GM18861 (cell line): ENCODE results near the gene MACF1.

Source experiments
- ATAC-seq: cut with Tn5 transposase; IDR thresholded peaks from one replicate; pipeline ENCODE4 v1.9.1; 2021; ENCODE audit not compliant: unreplicated experiment

Gene MACF1

DNA sequence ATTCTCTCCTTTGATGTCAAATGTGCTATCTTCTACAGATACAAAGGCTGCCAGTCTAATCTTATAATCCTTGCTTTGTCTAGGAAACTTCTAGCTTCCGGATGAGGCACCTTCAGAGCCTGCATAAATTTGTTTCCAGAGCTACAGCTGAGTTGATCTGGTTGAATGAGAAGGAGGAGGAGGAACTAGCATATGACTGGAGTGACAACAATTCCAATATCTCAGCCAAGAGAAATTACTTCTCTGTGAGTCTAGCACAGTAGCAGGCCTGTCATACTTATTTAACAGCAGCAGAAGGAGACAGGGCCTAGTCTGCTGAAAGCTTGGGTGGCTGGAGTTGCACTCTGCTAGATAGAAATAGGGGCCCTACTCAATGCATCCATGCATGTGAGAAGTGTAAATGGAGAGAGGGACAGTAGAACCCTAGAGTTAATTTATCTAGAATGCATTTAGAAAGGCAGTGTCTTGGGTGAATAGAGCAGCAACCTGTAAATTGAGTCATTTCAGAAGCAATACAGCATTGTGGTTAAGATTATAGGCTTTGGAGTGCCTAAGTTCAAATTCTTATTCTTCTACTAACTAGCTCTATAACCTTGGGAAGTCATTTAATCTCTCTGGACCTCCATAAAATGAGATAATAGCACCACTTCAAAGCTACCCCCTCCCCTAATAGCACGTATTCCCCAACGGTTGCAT is 89.0 kb downstream of the MACF1 start:
- ATAC-seq, result no peak

DNA sequence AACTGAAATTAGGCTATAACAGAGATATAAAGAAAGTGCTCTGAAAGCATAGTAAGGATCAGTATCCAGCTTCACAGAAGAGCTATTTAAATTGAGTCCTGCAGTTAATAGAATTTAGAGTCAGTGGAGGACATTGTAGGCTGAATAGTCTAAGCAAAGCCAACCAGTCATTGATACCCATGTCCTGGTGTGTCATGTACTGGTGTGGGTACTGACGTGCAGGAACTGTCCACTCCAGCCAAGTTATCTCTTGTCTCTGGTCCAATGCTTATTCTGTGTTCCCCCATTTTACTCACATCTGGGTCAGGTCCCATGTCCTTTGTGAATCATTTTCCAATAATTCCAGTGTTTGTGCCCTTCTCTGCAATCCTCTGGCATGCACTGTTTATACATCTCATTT is 90.0 kb downstream of the MACF1 start:
- no peak for ATAC-seq

DNA sequence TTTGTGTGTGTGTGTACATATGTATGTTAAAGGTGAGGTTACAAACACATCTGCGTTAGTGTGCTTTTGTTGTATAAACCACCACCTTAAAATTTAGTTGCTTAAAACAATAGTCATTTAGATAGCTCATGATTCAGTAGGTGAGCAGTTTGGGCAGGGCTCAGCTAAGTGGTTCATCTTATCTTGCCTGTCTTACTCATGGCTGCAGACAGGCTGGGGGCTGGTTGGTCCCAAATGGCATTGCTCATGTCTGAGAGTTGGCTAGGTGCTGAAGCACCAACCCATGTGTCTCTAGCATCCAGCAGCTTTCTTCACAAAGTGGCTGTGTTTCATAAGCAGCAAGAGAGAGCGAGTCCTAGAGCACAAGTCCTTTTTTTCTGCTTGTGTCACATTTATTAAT is 91.4 kb downstream of the MACF1 start:
- no peak for ATAC-seq

DNA sequence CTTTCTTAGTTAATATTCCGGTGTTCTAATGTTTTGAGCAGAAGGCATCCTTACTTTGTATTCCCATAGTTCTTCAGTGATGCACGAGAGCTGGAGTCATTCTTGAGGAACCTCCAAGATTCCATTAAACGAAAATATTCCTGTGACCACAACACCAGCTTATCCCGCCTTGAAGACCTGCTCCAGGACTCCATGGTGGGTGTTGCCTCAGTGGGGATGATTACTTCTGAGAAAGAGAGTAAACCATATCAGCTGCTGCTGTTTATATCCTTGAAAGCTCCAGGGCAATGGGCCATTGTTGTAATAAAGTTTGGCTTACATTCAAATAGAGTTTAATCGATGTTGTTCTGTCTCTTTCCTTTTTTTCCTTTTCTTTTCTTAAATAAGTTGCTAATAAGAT is 93.1 kb downstream of the MACF1 start:
- no peak for ATAC-seq

DNA sequence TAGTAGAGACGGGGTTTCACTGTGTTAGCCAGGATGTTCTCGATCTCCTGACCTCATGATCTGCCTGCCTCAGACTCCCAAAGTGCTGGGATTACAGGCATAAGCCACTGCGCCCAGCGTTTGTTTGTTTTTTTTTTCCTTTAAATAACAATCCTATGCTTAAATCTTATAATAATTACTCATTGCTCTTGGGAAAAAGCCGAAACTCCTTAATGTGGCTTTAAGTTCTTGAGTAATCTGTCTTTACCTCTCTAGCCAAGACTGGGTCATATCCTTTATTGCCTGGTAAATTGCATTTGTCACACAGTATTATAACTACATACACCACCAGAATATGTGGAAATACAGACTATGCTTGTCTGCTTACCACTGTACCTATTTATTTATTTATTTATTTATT is 97.1 kb downstream of the MACF1 start:
- ATAC-seq, result no peak

DNA sequence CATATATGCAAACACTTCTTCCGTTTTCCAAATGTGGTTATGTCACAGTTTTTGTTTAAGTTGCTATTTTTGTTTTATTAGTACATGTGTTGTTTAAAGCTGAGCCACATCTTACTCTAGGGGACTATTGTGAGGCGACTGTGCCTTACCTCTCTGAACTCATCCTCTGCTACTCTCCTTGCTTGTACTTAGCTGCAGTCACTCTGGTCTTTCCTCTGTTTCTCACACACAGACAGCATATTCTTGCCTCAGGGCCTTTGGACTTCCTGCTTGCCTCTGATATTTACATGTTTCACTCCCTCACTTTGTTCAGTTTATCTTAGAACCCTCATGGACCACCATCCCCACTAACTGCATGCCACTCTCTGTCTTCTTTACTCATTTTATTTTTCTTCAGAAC is 101.1 kb downstream of the MACF1 start:
- no peak for ATAC-seq

DNA sequence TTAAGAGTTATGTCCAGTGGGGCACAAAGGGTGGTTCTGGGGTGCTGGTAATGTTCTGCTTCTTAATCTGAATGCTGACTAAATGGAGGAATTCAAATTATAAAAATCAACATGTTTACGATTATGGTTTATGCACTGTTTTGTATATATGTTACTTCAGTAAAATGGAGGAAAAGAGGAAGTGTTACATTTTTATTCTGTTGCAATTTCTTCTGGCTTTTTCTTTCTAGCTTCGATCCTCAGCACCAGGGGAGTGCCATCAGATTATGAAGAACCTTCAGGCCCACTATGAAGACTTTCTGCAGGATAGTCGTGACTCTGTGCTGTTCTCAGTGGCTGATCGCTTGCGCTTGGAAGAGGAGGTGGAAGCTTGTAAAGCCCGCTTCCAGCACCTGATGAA is 105.5 kb downstream of the MACF1 start:
- no peak for ATAC-seq

DNA sequence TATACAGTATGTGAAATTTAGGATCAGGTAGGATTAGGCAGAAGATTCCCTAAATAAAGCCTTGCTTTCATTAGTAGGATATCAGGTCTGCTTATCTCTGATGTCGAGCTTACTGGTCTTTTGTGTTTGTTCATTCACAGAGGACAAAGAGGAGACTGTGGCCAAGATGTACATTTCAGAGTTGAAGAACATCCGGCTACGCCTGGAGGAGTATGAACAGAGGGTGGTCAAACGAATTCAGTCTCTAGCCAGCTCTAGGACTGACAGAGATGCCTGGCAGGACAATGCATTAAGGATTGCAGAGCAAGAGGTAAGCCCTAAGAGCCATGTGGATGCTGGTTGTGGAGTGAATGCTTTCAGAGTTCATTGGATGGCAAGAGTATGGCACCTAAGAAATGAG is 106.2 kb downstream of the MACF1 start:
- ATAC-seq, result no peak

DNA sequence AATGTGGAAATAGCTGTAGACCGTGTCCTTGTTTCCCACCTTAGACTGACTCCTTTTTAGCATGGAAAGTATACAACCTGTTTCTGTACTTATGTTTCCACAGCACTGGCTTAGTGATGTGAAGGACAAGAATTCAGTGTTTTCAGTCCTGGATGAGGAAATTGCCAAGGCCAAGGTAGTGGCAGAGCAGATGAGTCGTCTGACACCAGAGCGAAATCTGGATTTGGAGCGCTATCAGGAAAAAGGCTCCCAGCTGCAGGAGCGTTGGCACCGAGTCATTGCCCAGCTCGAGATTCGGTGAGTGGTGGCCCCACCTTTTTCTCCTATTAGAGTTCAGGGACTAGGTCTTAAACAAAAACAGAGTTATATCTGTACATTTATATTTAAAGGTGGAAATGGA is 112.6 kb downstream of the MACF1 start:
- ATAC-seq, result no peak

DNA sequence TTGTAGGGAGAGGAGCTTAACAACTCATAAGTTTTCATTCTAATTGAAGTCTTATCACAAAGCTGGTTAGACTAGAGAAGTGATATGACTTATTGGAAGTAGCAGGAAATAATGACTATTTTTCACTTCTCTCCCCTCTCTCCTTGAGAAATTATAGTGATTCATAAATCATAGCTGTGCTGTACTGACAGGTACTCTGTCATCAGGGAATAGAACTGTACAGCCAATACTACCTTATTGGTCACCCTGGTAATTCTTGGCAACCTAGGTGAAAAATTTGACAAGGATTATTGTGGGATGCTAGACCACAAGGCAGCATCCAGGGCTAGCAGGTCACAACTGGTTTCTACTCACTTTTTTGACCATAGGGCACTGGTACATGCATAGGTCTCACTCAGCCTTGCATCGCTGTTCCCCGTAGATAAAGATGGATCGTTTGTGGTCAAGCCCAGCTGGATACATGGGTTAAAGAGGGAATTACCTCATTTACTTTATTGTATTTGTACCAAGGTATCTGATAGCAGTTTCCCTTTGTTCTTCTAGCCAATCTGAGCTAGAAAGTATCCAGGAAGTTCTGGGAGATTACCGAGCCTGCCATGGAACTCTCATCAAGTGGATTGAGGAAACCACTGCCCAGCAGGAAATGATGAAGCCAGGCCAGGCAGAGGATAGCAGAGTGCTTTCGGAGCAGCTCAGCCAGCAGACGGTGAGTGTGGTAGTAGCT is 113.6 kb downstream of the MACF1 start:
- ATAC-seq, result no peak

DNA sequence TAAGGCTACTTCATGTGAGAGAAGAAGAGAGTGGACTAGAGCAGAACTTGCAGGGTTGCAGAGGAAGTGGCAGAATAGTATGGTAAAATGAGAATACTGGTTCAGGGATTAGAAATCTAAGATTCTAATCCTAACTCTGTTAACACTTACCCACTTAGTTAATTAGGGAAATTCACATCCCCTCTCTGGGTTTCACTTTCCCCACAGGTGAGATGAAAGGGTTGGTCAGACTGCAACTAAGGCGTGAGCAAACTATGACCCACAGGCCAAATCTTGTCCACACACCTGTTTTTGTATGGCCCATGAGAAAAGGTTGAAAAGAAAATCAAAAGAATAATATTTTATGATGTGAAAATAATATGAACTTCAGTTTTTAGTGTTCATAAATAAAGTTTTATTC is 117.5 kb downstream of the MACF1 start:
- no peak for ATAC-seq

DNA sequence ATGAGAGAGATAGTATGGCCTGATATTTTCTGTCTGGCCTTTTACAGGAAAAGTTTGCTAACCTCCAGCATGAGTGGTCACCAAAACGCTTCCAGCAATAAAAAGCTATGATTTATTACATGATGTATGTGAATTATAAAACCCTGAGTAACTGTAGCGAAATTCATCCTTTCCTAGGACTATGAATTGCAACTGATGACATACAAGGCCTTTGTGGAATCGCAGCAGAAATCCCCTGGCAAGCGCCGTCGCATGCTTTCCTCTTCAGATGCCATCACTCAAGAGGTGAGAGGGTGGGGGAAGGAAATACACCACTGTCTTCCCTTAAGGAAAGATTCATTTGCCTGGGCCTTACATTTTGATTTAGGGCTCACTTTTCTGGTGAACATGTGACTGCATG is 117.9 kb downstream of the MACF1 start:
- no peak for ATAC-seq

DNA sequence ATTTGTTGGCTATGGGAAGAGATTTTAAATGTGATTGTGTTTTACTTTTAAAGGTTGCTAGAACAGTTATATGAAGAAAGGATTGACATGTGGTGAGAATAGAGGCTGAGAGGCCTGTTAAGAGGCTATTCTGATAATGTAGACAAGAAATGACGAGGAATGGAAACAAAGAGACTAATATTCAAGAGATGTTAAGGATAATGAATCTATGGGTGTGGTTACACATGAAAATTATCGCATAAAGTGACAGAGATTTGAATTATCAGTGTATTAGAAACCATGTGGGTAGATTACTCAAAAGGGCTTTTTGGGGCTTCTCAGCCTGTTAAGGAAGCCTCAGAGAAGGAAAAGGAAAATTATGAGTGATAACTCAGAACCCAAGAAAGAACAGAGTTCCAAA is 120.4 kb downstream of the MACF1 start:
- no peak for ATAC-seq

DNA sequence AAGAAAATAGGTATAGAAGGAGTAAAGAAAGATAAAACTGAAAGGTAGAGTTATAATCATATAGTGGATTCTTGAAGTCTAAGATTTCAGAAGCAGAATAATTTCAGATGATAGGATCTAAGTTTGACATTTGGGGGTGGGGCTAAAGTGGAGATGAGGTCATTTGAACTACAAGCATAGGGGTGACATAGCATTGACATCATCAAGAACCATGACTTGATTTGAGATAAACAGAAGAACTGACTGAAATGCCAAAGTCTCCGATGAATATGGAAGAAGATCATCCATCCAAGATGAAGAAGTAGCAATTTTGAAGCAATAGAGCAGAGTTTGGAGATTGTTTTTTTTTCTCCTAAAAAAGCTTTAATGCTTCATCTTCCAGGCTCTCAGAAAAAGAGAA is 122.3 kb downstream of the MACF1 start:
- ATAC-seq, result no peak

DNA sequence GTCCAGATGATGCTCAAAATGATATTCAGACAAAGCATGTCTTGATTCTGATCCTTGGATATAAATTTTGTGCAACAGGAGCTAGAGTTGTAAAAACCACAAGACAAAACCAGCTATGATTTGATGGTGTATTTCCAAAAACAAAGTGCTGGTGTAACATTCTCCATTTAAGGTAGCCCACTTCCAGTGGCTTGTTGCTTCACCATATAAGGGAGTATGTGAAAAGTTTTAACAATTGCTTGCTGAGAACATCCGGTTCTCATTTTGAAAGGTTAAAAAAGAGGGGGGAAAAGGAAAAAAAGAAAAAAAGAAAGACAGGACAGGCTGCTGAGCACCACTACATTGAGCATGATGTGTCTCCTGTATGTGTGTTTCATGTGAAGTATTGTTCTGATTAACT is 123.6 kb downstream of the MACF1 start:
- ATAC-seq, result no peak

DNA sequence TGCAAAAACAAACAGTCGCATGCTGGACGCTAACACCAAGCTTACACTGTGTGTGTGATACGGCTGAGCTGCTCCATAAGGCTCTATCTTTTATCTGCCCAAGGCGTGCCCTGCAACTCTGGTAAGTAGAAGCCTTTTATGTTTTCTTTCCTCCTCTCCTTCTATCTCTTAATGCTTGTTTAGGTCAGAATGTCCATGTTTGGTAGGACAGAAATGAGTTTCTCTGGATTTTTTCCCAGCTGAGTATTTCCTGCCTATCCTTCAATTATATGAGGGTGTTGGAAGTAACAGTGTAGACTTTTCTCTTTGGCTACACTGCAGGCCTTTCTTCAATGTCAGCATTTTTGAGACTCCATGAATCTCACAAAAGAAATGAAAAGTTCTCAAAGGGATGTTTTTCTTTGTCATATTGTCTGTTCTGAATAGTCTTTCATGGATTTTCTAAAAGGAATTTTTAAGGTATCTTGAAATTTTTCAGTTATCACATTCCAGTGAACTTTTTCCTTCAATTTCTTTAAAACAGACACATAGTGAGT is 124.2 kb downstream of the MACF1 start:
- ATAC-seq, result no peak

DNA sequence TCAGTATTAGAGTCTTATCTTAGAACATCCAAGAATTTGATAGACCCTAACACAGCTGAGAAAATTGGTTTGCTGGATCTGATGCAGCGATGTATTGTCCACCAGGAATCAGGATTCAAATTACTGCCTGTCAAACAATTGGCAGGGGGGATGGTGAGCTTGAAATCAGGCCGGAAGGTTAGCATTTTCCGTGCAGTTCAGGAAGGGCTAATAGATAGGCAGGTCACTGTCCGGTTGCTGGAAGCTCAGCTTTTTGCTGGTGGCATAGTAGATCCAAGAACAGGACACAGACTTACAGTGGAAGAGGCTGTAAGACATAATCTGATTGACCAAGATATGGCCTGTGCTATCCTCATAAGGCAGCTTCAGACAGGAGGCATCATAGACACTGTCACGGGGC is 127.2 kb downstream of the MACF1 start:
- ATAC-seq, result no peak

DNA sequence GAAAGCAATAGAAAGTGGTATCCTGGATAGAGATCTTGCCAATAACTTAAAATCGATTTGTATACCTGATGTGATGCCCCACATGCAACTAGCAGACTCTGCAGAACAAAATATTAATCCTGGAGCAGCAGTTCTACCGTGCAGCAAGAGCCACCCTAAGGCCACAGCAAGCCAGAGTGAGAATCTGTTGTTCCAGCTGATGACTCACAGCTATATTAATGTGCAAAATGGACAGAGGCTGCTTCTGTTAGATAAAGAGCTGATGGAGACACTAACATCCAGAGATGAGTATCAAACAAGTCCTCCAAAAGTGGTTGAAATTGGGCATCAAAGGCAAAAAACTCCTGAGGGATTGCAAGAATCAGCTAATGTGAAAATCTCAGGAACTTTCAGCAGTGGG is 127.8 kb downstream of the MACF1 start:
- no peak for ATAC-seq

DNA sequence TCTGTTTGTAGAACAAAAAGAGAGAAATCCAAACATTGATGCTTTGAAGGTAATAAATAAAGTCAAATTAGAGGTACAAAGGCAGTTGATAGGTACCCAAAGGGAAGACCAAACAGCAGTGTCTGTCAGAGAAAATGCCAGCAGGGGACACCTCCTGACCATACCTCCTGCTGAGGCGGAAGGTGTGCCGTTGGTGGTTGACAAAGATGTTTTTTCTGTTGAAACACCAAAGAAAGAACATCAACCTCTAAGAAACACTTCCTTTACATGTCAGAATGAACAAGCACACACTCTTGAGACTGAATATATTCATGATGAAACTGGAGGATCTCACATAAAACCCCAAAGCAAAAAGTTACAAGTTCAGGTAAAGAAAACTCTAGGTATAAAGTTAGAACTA is 128.3 kb downstream of the MACF1 start:
- ATAC-seq, result no peak

DNA sequence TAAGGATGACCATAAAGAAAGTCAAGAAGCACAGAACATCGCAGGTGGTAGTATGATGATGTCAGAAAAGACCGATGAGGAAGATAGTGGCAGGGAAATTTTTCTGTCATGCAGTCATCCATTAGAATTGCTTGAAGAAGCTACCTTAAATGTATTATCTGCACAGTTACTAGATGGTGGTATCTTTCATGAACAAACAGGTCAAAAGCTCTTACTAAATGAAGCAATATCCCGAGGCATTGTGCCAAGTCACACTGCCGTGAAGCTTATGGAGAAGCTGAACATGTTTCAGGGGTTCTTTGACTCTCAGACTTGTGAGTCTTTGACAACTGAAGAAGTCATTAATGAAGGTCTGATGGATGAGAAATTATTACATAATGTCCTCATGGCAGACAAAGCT is 128.8 kb downstream of the MACF1 start:
- no peak for ATAC-seq

DNA sequence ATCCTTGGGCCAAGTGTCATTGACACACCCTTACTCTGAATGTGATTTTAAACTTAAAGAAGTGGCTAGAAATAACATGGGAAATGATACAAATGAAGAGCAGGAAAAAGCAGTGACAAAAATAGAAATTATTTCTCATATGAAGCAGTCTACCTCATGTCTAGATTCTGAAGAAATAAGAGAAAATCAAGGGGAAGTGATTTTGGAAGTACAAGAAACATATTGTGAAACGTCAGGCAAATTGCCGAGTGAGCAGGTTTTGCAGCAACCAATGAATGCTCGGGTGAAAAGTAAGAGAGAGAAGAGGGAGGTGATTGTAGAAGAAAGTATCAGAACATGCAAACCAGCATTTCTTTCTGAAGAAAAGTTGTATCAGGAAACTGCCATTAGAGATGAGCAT is 130.7 kb downstream of the MACF1 start:
- no peak for ATAC-seq

DNA sequence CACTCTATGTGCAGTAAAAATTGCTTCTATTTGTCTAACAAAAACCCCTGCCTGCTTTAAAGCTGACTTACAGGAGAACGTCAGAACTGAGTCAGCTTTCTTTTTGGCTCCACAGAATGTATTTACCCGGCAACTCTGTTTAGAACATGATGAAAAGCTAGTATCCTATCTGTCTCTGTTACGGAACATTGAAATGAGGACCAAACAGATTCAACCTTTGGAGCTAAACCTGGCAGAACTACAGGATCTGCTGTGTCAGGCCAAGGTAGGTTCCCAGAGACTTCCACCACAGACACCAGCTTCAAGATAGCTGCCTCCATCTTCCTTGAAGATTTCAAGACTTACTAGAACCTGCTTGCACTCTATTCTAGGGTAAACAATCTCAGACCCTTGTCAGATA is 132.6 kb downstream of the MACF1 start:
- no peak for ATAC-seq

DNA sequence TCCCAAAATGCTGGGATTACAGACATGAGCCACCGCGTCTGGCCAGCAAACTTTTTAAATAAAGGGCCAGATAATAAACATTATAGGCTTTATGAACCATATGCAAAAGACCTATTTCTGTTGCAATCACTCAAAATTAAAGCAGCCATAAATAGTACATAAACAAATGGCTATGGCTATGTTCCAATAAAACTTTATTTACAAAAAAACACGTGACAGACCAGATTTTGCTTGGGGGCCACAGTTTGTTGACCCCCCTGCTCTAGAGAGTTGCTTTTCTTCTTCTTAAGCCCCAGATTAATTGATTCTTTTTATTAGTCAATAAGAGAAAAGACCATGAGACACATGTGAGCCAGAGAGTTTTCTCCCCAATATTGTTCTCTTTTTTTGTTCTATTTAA is 138.3 kb downstream of the MACF1 start:
- ATAC-seq, result no peak
